GM10248 (cell line): ENCODE data around the gene CAPZB.

Source experiments
- CTCF ChIA-PET: fragments of 300-600 bp; sonication (Branson Sonifier 250); formaldehyde crosslinking; extraction: SDS; loops from one replicate; lab custom pipeline; 2021; ENCODE audit warnings: antibody characterized with exemption; lab: Yijun Ruan, JAX
- POLR2A ChIA-PET: fragments of 350-650 bp; sonication (Branson Sonifier 250); formaldehyde crosslinking; extraction: SDS; loops from one replicate; lab custom pipeline; 2020; ENCODE audit warnings: antibody characterized with exemption; lab: Yijun Ruan, JAX
- DNase-seq: peaks from one replicate; pipeline ENCODE4 v3.0.0; 2012; ENCODE audit errors: extremely low spot score
- TF ChIP-seq, protein P1 (sequence below): IDR thresholded peaks from 2 replicates; pipeline ENCODE4 v1.5.1; 2012; ENCODE audit warnings: mild to moderate bottlenecking, low read depth; ENCODE audit errors: extremely low read depth, missing control alignments, control extremely low read depth

The CAPZB gene

DNA sequence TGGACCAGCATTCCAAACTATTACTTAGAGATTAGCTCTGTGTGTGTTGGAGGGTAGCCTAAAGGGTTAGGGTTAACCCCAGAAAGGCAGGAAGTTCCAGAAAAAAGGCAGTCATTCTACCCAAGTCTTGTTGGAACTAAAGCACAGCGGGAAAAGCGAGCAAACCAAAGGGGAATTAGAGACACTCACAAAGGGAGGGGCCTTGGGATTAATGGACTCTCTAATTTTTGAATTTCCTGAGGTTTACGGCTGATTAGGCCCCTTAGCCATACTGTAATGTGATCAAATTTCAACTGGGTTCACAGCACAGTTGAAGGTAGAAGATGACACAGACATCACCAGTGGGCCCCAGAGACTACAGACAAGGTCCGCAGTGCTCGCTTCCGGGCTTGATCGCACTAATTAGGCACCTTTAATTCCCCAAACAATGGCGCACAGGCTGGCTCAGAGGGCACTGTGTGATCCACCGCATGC, 28.3 kb downstream of the CAPZB start:
- DNase-seq, result no peak
- ChIA-PET CTCF (no interaction called here), POLR2A (no interaction called here)

DNA sequence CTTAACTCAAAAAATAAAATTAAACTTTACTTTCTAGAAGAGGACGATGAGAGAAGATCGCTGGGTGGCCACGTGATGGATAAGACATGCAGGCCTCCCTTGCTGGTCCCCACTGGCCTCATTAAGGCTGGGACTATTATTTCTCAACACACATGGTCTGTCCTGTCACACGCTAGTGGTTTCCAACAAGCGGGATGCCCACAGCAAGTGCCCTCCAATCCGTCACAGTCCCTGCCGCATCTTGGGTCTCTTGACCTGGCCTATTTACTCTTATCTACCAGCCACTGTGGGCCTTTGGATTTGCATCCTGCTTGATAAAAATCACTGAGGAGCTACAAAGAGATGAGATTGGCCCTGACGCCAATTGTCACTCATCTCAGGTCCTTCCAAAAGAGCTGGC, 30.0 kb downstream of the CAPZB start:
- TF ChIP-seq, protein P1, sequence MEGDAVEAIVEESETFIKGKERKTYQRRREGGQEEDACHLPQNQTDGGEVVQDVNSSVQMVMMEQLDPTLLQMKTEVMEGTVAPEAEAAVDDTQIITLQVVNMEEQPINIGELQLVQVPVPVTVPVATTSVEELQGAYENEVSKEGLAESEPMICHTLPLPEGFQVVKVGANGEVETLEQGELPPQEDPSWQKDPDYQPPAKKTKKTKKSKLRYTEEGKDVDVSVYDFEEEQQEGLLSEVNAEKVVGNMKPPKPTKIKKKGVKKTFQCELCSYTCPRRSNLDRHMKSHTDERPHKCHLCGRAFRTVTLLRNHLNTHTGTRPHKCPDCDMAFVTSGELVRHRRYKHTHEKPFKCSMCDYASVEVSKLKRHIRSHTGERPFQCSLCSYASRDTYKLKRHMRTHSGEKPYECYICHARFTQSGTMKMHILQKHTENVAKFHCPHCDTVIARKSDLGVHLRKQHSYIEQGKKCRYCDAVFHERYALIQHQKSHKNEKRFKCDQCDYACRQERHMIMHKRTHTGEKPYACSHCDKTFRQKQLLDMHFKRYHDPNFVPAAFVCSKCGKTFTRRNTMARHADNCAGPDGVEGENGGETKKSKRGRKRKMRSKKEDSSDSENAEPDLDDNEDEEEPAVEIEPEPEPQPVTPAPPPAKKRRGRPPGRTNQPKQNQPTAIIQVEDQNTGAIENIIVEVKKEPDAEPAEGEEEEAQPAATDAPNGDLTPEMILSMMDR, result no peak
- CTCF ChIA-PET, result no interaction called here
- POLR2A ChIA-PET, result no interaction called here
- no peak for DNase-seq

More for the DNA sequence above, 28.3 kb downstream of the CAPZB start:
- TF ChIP-seq, protein P1, result no peak

DNA sequence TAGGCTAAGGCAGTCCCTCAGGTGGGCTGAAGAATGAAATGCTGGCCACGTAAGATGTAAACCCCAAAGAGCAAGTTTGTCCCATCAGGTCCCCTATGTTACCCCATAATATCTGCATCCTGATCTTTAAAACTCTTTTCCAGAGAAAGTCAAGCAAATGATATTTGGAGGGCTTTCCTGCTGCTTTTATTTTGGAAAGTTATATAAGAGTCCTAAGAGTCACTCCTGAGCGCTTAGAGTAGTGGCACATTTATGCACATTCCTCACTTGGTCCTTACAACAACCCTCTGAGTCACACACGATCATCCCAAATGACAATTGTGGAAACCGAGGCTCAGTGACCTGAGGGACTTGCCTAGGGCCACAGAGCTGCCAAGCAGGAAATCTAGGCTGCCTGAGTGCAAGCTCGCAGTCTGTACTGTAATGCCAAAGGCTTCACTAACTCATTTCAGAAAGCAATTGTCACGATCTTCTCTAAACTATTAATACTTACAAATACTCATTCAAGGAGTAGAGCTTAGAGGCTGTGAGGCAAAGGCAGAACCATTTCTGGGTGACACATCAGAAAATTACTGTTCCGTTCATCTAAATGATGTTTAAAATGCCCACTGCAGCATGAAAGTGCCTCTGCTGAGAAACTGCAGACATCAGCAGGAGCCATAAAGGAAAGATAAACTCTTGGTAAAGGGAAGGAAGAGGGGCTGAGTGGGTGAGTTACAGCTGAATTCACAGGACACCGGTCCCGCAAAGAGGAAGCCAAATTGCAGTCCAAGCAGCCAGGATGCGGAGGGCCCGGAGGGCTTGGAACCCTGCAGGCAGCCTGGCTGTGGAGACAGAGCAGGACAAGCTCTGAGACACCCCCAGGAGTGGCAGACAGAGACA, 30.8 kb downstream of the CAPZB start:
- no peak for DNase-seq
- CTCF ChIA-PET, result interaction anchor here (0.7 to 1.3 kb wide), 2 partner anchors 10 to 127 kb away, joined by 3 read pairs; no protein-coding TSS in a partner anchor
- POLR2A ChIA-PET, result no interaction called here
- TF ChIP-seq, protein P1, result no peak

DNA sequence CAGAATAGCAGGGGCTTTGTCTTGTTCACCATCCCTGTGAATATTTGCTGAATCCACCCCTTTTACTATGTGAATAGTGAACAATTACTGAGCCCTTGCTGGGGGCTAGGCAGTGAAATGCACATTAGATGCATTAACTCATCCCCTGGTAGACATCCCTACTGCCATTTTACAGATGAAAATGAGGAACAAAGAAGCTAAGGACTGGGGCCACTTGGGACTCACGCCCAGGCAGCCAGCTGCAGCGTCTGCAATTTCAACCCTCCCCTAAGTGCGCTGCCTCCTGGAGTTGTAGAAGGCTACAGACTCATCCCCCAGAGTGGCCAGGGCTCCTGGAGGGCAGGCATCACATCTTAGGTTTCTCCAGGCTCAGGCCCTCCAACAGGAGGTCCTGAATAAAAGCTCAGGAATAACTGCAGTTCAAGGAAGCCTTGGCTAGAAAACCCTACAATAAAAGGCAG, 31.6 kb downstream of the CAPZB start:
- ChIA-PET CTCF (interaction anchor here (1.3 kb wide), 1 partner anchor 128 kb away, joined by 3 read pairs; no protein-coding TSS in a partner anchor), POLR2A (no interaction called here)
- DNase-seq, result no peak
- TF ChIP-seq, protein P1, result no peak

DNA sequence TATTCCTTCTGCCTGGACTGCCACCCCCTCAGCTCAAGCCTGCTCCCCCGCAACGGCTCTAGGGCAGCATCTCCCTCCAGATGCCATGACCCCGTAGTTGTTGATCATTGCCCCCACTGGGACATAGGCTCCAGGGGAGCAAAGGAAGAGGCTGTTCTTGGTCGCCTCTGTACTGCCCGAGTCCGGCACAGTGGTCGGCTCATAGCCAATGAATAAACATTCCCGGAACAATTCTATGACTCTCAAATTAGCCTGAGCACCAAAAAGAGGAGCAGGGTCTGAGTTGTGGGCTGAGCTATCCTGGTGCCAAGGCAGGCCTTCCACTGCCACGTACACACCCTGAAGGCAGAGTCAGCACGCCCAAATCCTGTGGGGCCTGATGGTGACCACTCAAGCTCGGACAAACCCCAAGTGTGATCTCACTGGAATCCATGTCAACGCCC, 33.1 kb downstream of the CAPZB start:
- TF ChIP-seq, protein P1, result no peak
- ChIA-PET CTCF (interaction anchor here (1.4 kb wide), 1 partner anchor 130 kb away, joined by 3 read pairs; no protein-coding TSS in a partner anchor), POLR2A (no interaction called here)
- DNase-seq, result no peak

DNA sequence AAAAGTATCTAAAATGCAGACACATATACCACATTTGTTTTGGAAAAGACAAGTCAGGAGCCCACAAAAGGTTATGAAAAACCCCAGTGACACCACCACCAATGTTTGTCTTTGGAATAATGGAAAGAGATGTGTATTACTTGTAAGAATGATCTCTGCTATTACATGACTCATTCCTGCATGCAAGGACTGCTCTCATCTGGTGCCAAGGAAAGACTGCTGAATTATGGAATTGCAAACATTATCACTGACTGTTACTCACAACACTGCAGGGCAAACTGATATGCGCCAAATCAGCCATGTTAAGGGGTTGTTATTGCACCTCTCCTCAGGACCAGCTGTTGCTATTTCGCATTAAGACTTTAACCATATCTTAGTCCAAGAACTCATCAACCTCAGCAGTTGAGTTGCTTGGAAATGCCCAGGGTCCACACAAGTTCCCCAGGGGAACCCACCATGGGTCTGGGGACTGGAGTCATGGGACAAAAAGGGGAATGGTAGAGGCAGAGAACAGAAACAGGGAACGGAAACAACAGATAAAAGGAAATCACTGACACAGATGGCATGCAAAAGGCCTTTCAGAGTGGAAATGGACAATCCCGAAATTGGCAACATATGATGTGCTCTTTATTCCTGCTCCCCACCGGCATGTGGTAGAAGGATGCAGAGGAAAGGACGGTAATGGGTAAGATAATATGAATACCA, 34.4 kb downstream of the CAPZB start:
- ChIA-PET CTCF (interaction anchor here (0.7 to 2.5 kb wide), 3 partner anchors 13 to 87 kb away, joined by 3 to 5 read pairs (median 3); no protein-coding TSS in a partner anchor), POLR2A (no interaction called here)

More for the DNA sequence above, 34.4 kb downstream of the CAPZB start:
- no peak for DNase-seq
- TF ChIP-seq, protein P1, result no peak
